CD4-positive, alpha-beta memory T cell (primary cell): ENCODE results near the gene CCS. TPM values are rescaled to one million over a fixed set of nuclear protein-coding genes. Genes with fewer than 3 reads are reported as not detected.
A peak's percentile ranks its signal among the peaks of the same experiment; 100 is the strongest.

ENCODE experiments used
- CTCF ChIA-PET: fragments of 350-600 bp; sonication (Branson Sonifier 250); formaldehyde crosslinking; loops from one replicate; lab custom pipeline; 2021; ENCODE audit warnings: inconsistent platforms; ENCODE audit not compliant: partially characterized antibody; lab: Charles Lee
- POLR2A ChIA-PET: fragments of 350-600 bp; sonication (Branson Sonifier 250); formaldehyde crosslinking; loops from one replicate; lab custom pipeline; 2021; ENCODE audit not compliant: partially characterized antibody; lab: Charles Lee
- DNase-seq, 5 donors: peaks; one replicate each; pipeline versions ENCODE4 v3.0.0 to v3.0.0-alpha.2; 2020 to 2022; ENCODE audit warnings: mixed read lengths in 1 of 5
- H3K27ac ChIP-seq: one replicate; pipeline ENCODE4 v1.7.0; 2013; ENCODE audit warnings: low read depth, low read length
- H3K27me3 ChIP-seq: 2 replicates; pipeline ENCODE4 v1.7.0; 2013; ENCODE audit warnings: mild to moderate bottlenecking, low read length, moderate library complexity; ENCODE audit not compliant: insufficient read depth
- H3K36me3 ChIP-seq: 2 replicates; pipeline ENCODE4 v1.7.0; 2013; ENCODE audit warnings: mild to moderate bottlenecking, low read length, moderate library complexity; ENCODE audit not compliant: insufficient read depth
- H3K4me1 ChIP-seq: 2 replicates; pipeline ENCODE4 v1.7.0; 2013; ENCODE audit warnings: mild to moderate bottlenecking, low read length, moderate library complexity; ENCODE audit not compliant: insufficient read depth
- H3K4me3 ChIP-seq, 2 donors: one replicate each; pipeline ENCODE4 v1.7.0; 2013; ENCODE audit warnings: low read length in 2 of 2, mild to moderate bottlenecking in 1 of 2
- H3K9me3 ChIP-seq, 2 donors: one replicate each; pipeline ENCODE4 v1.7.0; 2013; ENCODE audit warnings: low read length in 2 of 2, control low read depth in 1 of 2; ENCODE audit not compliant: control insufficient read depth in 1 of 2
- H3K27ac Mint-ChIP-seq, 7 donors: one replicate each; pipeline ENCODE4 v1.8.0; 2020 to 2021; ENCODE audit warnings: mixed read lengths in 7 of 7, mild to moderate bottlenecking in 6 of 7, inconsistent platforms in 3 of 7, moderate library complexity in 3 of 7
- H3K27me3 Mint-ChIP-seq, 2 donors: one replicate each; pipeline ENCODE4 v1.8.0; 2020 to 2021; ENCODE audit warnings: mixed read lengths in 2 of 2
- H3K36me3 Mint-ChIP-seq, 2 donors: one replicate each; pipeline ENCODE4 v1.8.0; 2020 to 2021; ENCODE audit warnings: mixed read lengths in 2 of 2, inconsistent platforms in 1 of 2, mild to moderate bottlenecking in 1 of 2
- H3K4me1 Mint-ChIP-seq, 4 donors: one replicate each; pipeline ENCODE4 v1.8.0; 2020 to 2021; ENCODE audit warnings: mixed read lengths in 4 of 4, mild to moderate bottlenecking in 1 of 4
- H3K4me3 Mint-ChIP-seq, 8 donors: one replicate each; pipeline ENCODE4 v1.8.0; 2020 to 2021; ENCODE audit warnings: mixed read lengths in 8 of 8, mild to moderate bottlenecking in 7 of 8, moderate library complexity in 6 of 8, inconsistent platforms in 3 of 8
- H3K9me3 Mint-ChIP-seq, 8 donors: one replicate each; pipeline ENCODE4 v1.8.0; 2020 to 2021; ENCODE audit warnings: mixed read lengths in 8 of 8, mild to moderate bottlenecking in 5 of 8, inconsistent platforms in 3 of 8, moderate library complexity in 1 of 8
- intact Hi-C: fragments of 100-400 bp; cut with micrococcal nuclease; formaldehyde crosslinking; loops from one replicate; pipeline ENCODE4 v1.15.1; 2023
- polyA plus RNA-seq, 2 donors: library from polyadenylated mRNA; unstranded; fragments of 300-500 nt; fragmentation: Illumina TruSeq; gene quantifications; one replicate each; pipeline ENCODE4 v1.2.3, GENCODE V29; 2021
- total RNA-seq, 2 experiments: library from RNA; stranded (reverse); gene quantifications; one replicate each; pipeline ENCODE4 v1.2.3, GENCODE V29; 2021

Gene CCS
- total and polyA plus RNA-seq, 4 experiments from 2014 or later = 36.1 to 61.5 (median 49.8) TPM

DNA sequence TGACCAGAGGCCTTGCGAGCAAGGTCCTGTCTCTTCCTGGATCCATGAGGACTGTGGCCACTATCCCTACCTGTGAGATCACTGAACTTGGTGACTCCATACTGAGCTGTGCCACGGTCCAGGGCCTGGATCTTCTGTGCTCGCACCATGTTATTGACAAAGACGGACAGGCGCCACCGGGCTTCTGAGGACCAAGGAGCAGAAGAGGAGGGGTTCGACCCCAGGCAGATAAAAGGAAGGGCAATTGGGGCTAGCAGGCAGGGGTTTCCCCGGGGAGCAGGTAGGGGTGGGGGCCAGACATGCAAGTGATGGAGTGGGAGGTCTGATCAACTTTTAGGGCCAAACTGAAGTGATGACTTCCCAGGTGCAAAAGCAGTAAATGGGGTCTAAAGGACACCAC lies 26.8 kb upstream of the CCS start:
- Mint-ChIP-seq H3K27me3 (peaks cover 0 to 6% of the 10 kb centered on the region in 2 donors), H3K9me3 (no peaks in the 10 kb centered on the region), H3K27ac (peak overlapping the region in 2 of 7 donors; percentile 35 to 39), H3K36me3 (no peaks in the 10 kb centered on the region), H3K4me1 (peaks cover 2 to 13% (median 6%) of the 10 kb centered on the region in 4 donors), H3K4me3 (peak overlapping the region in 2 of 8 donors; percentile 29 to 68)
- no peak overlapping the region for H3K4me3 ChIP-seq
- CTCF ChIA-PET = no interaction called here
- POLR2A ChIA-PET = interaction anchor here (0.7 kb wide), 1 partner anchor 51 kb away, joined by 3 read pairs; no protein-coding TSS in a partner anchor
- no peaks in the 10 kb centered on the region for H3K9me3 ChIP-seq
- H3K36me3 ChIP-seq = no peaks in the 10 kb centered on the region
- peaks cover 7% of the 10 kb centered on the region for H3K4me1 ChIP-seq
- DNase-seq = no peak
- H3K27me3 ChIP-seq = no peaks in the 10 kb centered on the region
- intact Hi-C loops = no loop called here
- H3K27ac ChIP-seq = no peak overlapping the region

DNA sequence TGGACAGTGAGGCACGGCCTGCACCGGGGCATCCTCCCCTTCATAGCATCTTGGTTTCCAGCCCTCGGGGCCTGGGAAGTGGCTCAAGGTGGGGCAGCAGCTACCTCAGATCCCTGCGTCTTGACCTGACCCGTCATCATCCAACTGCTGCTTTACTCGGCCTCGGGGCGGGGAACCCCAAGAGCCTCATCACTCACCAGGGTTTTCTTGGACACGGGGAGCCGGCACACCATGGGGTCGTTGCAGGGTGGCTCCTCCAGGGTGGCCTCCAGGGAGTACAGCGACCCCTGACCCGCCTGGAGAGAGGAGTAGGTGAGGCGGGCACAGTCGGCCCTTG lies 25.2 kb upstream of the CCS start:
- no peaks in the 10 kb centered on the region for H3K36me3 Mint-ChIP-seq
- no peak for DNase-seq
- Histone ChIP-seq H3K27ac (peak overlapping the region; percentile 25), H3K9me3 (no peaks in the 10 kb centered on the region), H3K4me1 (peaks cover 7% of the 10 kb centered on the region), H3K36me3 (no peaks in the 10 kb centered on the region), H3K27me3 (no peaks in the 10 kb centered on the region), H3K4me3 (peak overlapping the region in 1 of 2 donors; percentile 50)
- intact Hi-C loops = no loop called here
- peak overlapping the region; percentile 68 to 81 (median 75) for H3K4me3 Mint-ChIP-seq
- peaks cover 0 to 6% of the 10 kb centered on the region in 2 donors for H3K27me3 Mint-ChIP-seq
- ChIA-PET POLR2A (interaction anchor here (1.5 to 2.7 kb wide), 6 partner anchors 7 to 110 kb away, joined by 5 to 41 read pairs (median 10); partner anchors contain the start of genes ACTN3, RBM14, RBM4B and ZDHHC24), CTCF (interaction anchor here (1.1 to 3.6 kb wide), 4 partner anchors 9 to 111 kb away, joined by 3 to 29 read pairs (median 4); partner anchors contain the start of gene RBM4B)
- H3K9me3 Mint-ChIP-seq = no peaks in the 10 kb centered on the region
- H3K27ac Mint-ChIP-seq = peak overlapping the region in 1 of 7 donors; percentile 52
- peaks cover 2 to 13% (median 6%) of the 10 kb centered on the region in 4 donors for H3K4me1 Mint-ChIP-seq

DNA sequence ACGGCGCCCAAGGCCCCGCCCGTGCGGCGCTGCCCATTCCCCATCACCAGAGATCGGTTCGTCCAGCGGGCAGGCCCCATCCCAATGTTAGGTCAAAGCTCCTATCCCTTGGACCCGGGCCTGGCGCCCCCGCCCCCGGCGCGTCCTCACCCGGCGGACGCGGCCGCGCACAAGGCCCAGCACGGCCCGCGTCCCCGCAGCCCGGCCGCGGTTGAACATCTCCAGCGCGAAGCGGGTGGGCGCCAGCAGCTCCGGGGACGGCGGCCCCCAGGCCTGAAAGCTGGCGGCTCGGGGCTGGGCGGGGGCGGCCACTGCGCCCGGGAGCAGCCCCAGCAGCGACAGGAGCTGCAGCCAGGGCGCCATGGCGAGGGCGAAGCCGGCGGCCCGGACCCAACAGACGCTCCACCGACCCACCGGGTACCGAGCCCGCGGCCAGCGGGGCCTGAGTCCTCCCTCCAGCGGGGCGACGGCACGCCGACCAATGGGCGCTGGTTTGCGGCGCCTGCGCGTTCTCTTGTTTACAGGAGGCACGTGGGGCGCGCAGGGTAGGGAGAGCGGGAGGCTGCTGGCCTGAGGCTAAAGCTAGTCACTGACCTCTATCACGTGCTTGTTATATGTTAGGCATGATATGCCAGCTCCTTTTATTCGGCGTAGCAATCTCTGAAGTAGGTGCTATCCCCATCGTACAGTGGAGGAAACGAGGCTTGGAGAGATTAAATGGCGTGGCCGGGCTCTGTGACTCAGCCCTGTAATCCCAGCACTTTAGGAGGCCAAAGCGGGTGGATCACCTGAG lies 24.7 kb upstream of the CCS start, which contains the start of gene CTSF:
CTSF (minus strand) TSS at position 483 of the 793 bp plus-strand sequence; CDS start at position 363, 120 bp downstream.
- Histone ChIP-seq H3K36me3 (no peaks in the 10 kb centered on the region), H3K27ac (peak within 1 kb of the TSS; percentile 25), H3K4me3 (peak within 1 kb of the TSS in 1 of 2 donors; percentile 50), H3K4me1 (peaks cover 7% of the 10 kb centered on the region), H3K27me3 (no peaks in the 10 kb centered on the region), H3K9me3 (no peaks in the 10 kb centered on the region)
- H3K27me3 Mint-ChIP-seq = peaks cover 0 to 6% of the 10 kb centered on the region in 2 donors
- H3K27ac Mint-ChIP-seq = peak within 1 kb of the TSS in 4 of 7 donors; percentile 48 to 85 (median 68)
- H3K4me3 Mint-ChIP-seq = peak within 1 kb of the TSS; percentile 73 to 87 (median 82)
- peak; percentile 49 to 72 (median 56) for DNase-seq
- ChIA-PET POLR2A (interaction anchor here (0.8 to 2.7 kb wide), 14 partner anchors 8 to 274 kb away, joined by 3 to 41 read pairs (median 4); partner anchors contain the start of genes ACTN3, BBS1, DPP3 and RBM14), CTCF (interaction anchor here (0.9 to 3.6 kb wide), 11 partner anchors 10 to 266 kb away, joined by 3 to 29 read pairs (median 4); partner anchors contain the start of gene RBM4B)
- H3K36me3 Mint-ChIP-seq = no peaks in the 10 kb centered on the region
- no peaks in the 10 kb centered on the region for H3K9me3 Mint-ChIP-seq
- peaks cover 2 to 13% (median 6%) of the 10 kb centered on the region in 4 donors for H3K4me1 Mint-ChIP-seq
- intact Hi-C loops = no loop called here

DNA sequence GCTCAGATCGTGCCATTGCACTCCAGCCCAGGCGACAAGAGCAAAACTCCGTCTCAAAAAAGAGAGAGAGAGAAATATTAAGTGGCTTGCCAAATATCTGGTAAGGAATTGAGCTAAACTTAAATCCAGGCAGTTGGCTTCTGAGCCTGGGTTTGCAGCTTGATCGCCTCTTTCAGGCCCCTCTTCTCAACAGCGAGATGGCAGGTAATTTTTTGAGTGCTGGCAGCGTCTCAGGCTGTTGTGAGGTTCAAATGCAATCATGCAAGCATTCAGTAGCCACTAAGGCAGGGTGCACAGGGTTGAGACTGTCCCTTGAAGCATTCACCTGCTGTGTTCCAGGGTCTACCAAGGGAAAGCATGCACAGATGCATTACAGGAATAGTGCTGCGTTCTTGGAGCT lies 23.9 kb upstream of the CCS start:
- Mint-ChIP-seq H3K4me3 (peak overlapping the region in 2 of 8 donors; percentile 83 to 87), H3K4me1 (peaks cover 2 to 13% (median 6%) of the 10 kb centered on the region in 4 donors), H3K36me3 (no peaks in the 10 kb centered on the region), H3K27me3 (peaks cover 0 to 9% of the 10 kb centered on the region in 2 donors), H3K27ac (peak overlapping the region in 1 of 7 donors; percentile 48), H3K9me3 (peaks cover 0 to under 1% (median 0%) of the 10 kb centered on the region in 8 donors)
- intact Hi-C loops = no loop called here
- Histone ChIP-seq H3K36me3 (no peaks in the 10 kb centered on the region), H3K27me3 (no peaks in the 10 kb centered on the region), H3K9me3 (no peaks in the 10 kb centered on the region), H3K27ac (no peak overlapping the region), H3K4me1 (peaks cover 7% of the 10 kb centered on the region), H3K4me3 (no peak overlapping the region)
- POLR2A ChIA-PET = interaction anchor here (0.8 to 2.7 kb wide), 14 partner anchors 9 to 273 kb away, joined by 3 to 41 read pairs (median 4); partner anchors contain the start of genes ACTN3, BBS1, DPP3 and RBM14
- DNase-seq = no peak
- CTCF ChIA-PET = interaction anchor here (0.9 to 3.6 kb wide), 8 partner anchors 9 to 265 kb away, joined by 3 to 29 read pairs (median 4); partner anchors contain the start of gene RBM4B

DNA sequence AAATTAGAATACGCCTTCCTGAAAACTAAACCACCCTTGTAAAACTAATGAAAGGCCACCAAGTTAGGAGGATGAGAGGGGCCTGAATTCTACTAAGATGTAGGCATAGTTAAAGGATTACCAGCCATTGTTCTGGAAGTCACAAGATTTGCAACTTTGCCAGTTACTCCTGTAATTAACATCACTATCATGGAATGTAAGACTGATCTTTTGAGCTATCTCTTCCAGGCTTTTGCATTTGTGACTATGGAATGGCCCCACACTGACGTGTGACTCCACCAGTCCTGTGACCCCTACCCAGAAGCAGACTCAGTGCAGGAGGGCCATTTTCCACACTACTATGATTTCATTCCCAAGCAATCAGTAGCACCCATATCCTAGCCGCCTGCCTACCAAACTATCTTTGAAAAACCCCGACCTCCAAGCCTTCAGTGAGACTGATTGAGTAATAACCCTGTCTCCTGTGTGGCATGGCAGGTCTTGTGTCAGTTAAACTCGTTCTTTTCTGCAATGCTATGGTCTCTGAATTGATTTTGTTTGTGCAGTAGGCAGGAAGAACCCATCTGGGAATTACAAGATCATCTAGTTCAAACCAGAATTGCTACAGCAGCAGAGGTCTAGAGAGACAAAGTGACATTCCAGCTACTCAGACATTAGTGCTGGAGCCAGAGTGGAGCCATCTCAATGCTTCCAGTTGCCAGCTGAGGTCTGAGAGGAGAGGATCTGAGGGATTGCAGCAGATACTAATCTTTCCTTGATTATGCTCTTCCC lies 22.7 kb upstream of the CCS start:
- Mint-ChIP-seq H3K4me3 (peak overlapping the region in 3 of 8 donors; percentile 3 to 54 (median 52)), H3K27me3 (peaks cover 1 to 9% of the 10 kb centered on the region in 2 donors), H3K4me1 (peaks cover 2 to 13% (median 6%) of the 10 kb centered on the region in 4 donors), H3K36me3 (no peaks in the 10 kb centered on the region), H3K27ac (no peak overlapping the region), H3K9me3 (peaks cover 0 to 1% (median 0%) of the 10 kb centered on the region in 8 donors)
- POLR2A ChIA-PET = interaction anchor here (0.7 to 1.1 kb wide), 2 partner anchors 68 to 174 kb away, joined by 4 to 7 read pairs; no protein-coding TSS in a partner anchor
- no peak overlapping the region for H3K4me3 ChIP-seq
- no peak for DNase-seq
- intact Hi-C loops = no loop called here
- no peaks in the 10 kb centered on the region for H3K27me3 ChIP-seq
- CTCF ChIA-PET = interaction anchor here (1.8 to 3.6 kb wide), 2 partner anchors 9 to 109 kb away, joined by 6 to 29 read pairs; partner anchors contain the start of gene RBM4B
- no peak overlapping the region for H3K27ac ChIP-seq
- H3K4me1 ChIP-seq = peaks cover 7% of the 10 kb centered on the region
- H3K36me3 ChIP-seq = no peaks in the 10 kb centered on the region
- H3K9me3 ChIP-seq = no peaks in the 10 kb centered on the region

DNA sequence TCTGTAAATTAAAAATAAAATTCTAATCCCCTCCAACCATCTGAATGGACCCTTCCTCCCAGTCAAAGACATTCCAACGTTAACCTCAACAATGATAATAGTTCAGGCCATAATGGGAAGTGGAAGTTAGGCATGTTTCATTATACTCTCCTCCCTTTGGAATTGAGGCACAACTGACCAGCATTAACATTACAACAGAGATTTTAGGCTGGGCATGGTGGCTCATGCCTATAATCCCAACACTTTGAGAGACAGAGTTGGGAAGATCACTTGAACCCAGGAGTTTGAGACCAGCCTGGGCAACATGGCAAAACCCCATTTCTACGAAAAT lies 22.2 kb upstream of the CCS start:
- H3K27me3 ChIP-seq = no peaks in the 10 kb centered on the region
- Mint-ChIP-seq H3K27ac (no peak overlapping the region), H3K36me3 (no peaks in the 10 kb centered on the region), H3K4me1 (peaks cover 2 to 13% (median 6%) of the 10 kb centered on the region in 4 donors), H3K4me3 (peak overlapping the region in 1 of 8 donors; percentile 15), H3K27me3 (peaks cover 4 to 9% of the 10 kb centered on the region in 2 donors), H3K9me3 (peaks cover 0 to 1% (median 0%) of the 10 kb centered on the region in 8 donors)
- no peak for DNase-seq
- H3K36me3 ChIP-seq = no peaks in the 10 kb centered on the region
- ChIA-PET POLR2A (no interaction called here), CTCF (no interaction called here)
- H3K4me1 ChIP-seq = peaks cover 7% of the 10 kb centered on the region
- intact Hi-C loops = no loop called here
- H3K4me3 ChIP-seq = no peak overlapping the region
- H3K27ac ChIP-seq = no peak overlapping the region
- no peaks in the 10 kb centered on the region for H3K9me3 ChIP-seq
